Ovary (tissue), 3 donors: ENCODE data around the gene UNC93A.

ENCODE experiments used
- EP300 ChIP-seq: sonication (generic); formaldehyde crosslinking; IDR thresholded peaks from one replicate; pipeline ENCODE4 v1.6.1; 2017; ENCODE audit warnings: antibody characterized with exemption
- POLR2A ChIP-seq: fragments of 450-650 bp; IDR thresholded peaks from one replicate; pipeline ENCODE4 v1.6.1; 2017; ENCODE audit warnings: antibody characterized with exemption, mild to moderate bottlenecking, moderate library complexity
- TF ChIP-seq, protein P1 (sequence below), 3 donors: fragments of 450-650 bp in 2 of 3; fragments of 200-600 bp in 1 of 3; IDR thresholded peaks; one replicate each; pipeline versions ENCODE4 v1.5.1 to v1.8.0; 2016 to 2022; ENCODE audit warnings: antibody characterized with exemption in 3 of 3, mild to moderate bottlenecking in 1 of 3
- donor health status: DM: no; HTN: no; CAD: no.

DNA sequence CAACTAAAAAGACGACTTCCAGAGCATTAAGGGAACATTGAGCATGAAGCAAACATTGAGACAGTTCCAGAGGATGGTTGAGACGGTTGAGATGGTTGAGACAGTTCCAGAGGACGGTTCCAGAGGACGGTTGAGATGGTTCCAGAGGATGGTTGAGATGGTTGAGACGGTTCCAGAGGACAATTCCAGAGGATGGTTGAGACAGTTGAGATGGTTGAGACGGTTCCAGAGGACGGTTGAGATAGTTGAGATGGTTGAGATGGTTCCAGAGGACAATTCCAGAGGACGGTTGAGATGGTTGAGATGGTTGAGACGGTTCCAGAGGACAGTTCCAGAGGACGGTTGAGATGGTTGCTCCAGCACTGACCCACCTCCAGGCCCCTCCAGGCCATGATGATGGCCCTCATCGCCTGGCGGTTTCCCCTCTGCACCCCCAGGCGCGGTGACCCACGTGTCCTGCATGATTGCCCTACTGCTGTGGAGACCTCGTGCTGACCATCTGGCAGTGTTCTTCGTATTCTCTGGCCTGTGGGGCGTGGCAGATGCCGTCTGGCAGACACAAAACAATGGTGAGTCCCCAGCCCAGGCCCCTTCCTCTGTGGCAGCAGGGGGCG is 16.3 kb downstream of the UNC93A start:
- TF ChIP-seq, protein P1, sequence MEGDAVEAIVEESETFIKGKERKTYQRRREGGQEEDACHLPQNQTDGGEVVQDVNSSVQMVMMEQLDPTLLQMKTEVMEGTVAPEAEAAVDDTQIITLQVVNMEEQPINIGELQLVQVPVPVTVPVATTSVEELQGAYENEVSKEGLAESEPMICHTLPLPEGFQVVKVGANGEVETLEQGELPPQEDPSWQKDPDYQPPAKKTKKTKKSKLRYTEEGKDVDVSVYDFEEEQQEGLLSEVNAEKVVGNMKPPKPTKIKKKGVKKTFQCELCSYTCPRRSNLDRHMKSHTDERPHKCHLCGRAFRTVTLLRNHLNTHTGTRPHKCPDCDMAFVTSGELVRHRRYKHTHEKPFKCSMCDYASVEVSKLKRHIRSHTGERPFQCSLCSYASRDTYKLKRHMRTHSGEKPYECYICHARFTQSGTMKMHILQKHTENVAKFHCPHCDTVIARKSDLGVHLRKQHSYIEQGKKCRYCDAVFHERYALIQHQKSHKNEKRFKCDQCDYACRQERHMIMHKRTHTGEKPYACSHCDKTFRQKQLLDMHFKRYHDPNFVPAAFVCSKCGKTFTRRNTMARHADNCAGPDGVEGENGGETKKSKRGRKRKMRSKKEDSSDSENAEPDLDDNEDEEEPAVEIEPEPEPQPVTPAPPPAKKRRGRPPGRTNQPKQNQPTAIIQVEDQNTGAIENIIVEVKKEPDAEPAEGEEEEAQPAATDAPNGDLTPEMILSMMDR (IDR thresholded peaks at IDR 0.05), result no peak
- TF ChIP-seq EP300 (no peak), POLR2A (no peak)
